ENCODE results near the gene PHLDA2. TPM values are rescaled to one million over a fixed set of nuclear protein-coding genes. Genes with fewer than 3 reads are reported as not detected.

PHLDA2 gene
- total RNA-seq, 1 donor from 2014 or later: 7.2 TPM

DNA sequence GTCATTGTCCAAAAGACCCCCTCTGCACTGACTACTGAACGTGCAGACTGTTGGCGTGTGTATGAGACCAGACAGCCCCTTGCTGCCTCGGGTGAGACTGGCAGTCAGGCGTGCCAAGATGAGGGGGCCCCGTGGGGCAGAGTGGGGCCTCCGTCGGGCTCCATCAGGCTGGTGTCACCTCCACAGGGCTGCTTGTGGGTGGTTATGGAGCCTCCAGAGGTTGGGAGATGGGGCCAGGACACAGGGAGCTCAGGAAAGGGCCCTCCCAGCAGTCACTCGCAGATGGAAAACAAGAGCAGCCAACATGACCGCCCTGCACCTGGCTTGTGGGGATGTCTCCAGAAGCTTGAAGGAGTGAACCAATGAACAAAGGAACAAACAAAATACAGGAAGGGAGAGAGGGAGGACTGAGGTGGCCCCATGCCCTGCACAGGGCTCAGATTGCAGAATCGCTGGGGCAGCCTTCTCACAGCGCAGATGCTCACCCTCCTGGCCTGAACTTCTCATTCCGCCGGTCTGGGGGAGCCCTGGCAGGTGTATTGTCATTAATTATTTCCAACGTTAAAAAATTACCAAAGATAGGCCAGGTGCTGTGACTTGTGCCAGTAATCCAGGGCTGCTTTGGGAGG is 5.5 kb upstream of the PHLDA2 start:
- no peaks in the 10 kb centered on the region for H3K27me3 ChIP-seq (ENCODE audit: low read depth)
- no peak for DNase-seq
- intact Hi-C loops (cut with DNase I): no loop called here
- no peak overlapping the region for H3K4me3 ChIP-seq
- no peaks in the 10 kb centered on the region for H3K36me3 ChIP-seq
- no peak overlapping the region for H3K27ac ChIP-seq
- ATAC-seq: no peak
- peaks cover 17% of the 10 kb centered on the region for H3K4me1 ChIP-seq
- peaks cover 6% of the 10 kb centered on the region for H3K9me3 ChIP-seq
- TF ChIP-seq, protein P1, sequence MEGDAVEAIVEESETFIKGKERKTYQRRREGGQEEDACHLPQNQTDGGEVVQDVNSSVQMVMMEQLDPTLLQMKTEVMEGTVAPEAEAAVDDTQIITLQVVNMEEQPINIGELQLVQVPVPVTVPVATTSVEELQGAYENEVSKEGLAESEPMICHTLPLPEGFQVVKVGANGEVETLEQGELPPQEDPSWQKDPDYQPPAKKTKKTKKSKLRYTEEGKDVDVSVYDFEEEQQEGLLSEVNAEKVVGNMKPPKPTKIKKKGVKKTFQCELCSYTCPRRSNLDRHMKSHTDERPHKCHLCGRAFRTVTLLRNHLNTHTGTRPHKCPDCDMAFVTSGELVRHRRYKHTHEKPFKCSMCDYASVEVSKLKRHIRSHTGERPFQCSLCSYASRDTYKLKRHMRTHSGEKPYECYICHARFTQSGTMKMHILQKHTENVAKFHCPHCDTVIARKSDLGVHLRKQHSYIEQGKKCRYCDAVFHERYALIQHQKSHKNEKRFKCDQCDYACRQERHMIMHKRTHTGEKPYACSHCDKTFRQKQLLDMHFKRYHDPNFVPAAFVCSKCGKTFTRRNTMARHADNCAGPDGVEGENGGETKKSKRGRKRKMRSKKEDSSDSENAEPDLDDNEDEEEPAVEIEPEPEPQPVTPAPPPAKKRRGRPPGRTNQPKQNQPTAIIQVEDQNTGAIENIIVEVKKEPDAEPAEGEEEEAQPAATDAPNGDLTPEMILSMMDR (IDR thresholded peaks at IDR 0.05): no peak

DNA sequence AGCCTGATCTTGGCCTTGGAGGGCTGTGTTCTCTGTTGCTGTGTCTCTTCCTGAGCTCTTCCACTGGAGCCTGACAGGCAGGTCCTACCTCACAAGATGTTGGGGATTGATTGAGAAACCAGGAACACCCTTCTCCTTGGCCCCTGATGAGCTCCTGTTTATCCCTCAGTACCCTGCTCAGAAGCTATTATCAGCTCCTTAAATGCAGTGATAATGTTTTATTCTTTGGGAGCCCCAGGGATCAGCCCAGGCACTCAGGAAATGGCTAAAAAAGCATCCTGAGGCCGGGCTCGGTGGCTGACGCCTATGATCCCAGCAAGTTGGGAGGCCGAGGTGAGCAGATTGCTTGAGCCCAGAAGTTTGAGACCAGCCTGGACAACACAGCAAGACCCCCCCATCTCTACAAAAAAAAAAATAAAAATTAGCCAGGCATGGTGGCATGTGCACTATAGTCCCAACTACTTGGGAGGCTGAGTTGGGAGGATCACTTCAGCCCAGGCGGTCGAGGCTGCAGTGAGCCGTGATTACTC is 4.9 kb upstream of the PHLDA2 start:
- intact Hi-C loops (cut with DNase I): no loop called here
- Histone ChIP-seq H3K27ac (peak overlapping the region; percentile 41), H3K36me3 (no peaks in the 10 kb centered on the region), H3K4me3 (no peak overlapping the region), H3K27me3 (ENCODE audit: low read depth) (no peaks in the 10 kb centered on the region), H3K9me3 (peaks cover 6% of the 10 kb centered on the region), H3K4me1 (peaks cover 21% of the 10 kb centered on the region)
- TF ChIP-seq, protein P1 (IDR thresholded peaks at IDR 0.05): no peak
- ATAC-seq (no peak), DNase-seq (no peak)

DNA sequence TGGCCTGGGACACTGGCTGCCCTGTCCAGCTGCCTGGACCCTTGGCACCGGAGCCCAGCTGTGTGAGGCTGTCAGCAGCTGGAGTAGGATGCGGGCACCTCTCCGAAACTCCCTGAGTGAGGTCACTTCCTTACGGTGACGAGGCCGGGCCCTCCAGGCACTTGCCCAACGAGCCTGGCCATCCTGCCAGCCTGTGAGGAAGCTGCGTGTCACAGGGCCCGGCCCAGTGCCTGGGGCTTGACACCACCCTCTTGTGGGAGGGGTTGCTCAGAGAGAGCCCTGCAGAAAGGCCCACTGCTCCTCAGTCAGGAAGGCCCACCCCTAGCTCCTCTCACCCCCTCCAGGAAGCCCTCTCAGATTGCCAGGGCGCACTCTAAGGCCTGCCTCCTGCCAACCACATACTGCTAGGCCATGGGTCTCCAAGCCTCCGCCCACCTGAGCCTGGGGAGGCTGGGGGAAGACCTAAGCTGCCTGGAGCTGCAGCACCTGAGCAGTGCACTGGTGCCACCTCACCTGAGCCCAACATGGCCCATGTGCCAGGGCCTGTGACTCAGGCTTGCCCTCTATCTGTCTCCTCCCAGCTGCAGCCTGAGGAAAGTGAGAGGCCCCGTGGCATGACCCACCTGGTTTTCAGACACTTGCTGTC is 4.3 kb upstream of the PHLDA2 start:
- H3K9me3 ChIP-seq: peaks cover 6% of the 10 kb centered on the region
- intact Hi-C loops (cut with DNase I): no loop called here
- peaks cover 5% of the 10 kb centered on the region for H3K27me3 ChIP-seq (ENCODE audit: low read depth)
- DNase-seq: peak; percentile 94
- peak overlapping the region; percentile 11 for H3K4me3 ChIP-seq
- peaks cover 26% of the 10 kb centered on the region for H3K4me1 ChIP-seq
- ATAC-seq: peak; percentile 65 to 81
- H3K36me3 ChIP-seq: no peaks in the 10 kb centered on the region
- TF ChIP-seq, protein P1 (IDR thresholded peaks at IDR 0.05): no peak
- H3K27ac ChIP-seq: peak overlapping the region; percentile 41

DNA sequence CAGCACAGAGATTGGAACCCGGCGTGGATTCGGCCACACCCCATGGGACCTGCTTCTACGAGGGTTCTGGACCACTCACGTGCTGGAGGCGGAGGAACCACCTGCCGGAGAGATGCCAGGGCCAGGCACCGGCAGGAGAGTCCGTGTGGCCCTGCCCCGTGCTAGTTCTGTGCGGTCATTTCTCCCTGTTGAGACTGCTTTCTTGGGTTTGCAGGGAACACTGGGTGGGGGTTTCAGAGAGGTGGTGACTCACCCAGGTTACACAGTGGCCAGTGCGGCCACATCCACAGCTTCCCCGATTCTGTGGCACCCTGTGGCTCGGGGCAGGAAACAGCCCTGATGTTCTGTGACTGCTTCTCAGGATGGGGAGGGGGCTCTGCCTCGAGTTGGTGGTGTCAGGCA is 3.6 kb upstream of the PHLDA2 start:
- TF ChIP-seq, protein P1 (IDR thresholded peaks at IDR 0.05): no peak
- ATAC-seq: peak in 1 of 2 donors; percentile 1
- DNase-seq: peak; percentile 45
- Histone ChIP-seq H3K27ac (peak overlapping the region; percentile 41), H3K36me3 (no peaks in the 10 kb centered on the region), H3K4me1 (peaks cover 32% of the 10 kb centered on the region), H3K27me3 (ENCODE audit: low read depth) (peaks cover 12% of the 10 kb centered on the region), H3K9me3 (peaks cover 6% of the 10 kb centered on the region), H3K4me3 (peak overlapping the region; percentile 11)
- intact Hi-C loops (cut with DNase I): no loop called here

DNA sequence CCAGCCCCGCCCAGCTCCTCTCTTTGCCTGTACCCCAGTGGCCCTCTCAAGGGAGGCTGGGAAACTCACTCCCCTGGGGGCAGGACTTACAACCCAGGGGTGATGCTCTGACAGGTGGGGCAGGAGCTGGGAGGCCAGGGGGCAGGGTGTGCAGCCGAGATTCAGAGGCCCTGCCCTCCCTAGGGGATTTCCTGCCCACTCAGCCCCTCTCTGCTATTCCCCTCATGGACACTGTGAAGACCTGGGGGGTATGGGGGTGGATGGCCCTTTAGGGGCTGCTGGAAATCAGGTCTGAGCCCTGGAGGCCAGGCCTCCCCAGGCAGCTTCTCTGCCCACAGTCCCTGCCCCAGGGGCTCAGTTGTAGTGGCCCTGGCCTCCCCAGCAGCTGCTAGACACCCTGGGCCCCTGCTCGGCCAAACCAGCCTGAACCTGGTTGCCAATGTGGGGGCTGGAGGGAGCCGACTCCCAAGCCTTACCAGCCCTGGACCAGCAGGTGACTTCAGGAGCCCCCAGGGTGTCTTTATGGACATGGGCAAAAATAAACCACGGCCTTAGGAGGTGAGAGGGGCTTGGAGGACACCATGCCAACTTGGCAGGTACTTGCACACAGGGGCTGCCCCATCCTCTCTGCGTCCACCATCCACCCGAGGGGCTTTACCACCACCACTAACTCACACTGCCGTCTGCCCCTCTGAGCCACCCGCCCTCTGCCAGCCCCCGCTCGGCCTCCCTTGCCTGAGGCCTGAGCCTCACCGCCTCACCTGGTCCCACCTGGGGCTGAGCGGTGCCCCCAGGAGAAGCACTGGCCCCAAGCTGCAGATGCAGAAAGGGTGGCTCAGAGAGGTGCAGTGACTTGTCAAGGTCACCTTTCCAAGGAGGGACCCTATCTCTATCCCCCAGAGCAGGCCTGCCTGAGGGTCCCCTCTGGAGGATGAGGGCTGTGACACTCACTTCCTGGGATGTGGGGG is 2.8 kb upstream of the PHLDA2 start:
- TF ChIP-seq, protein P1 (IDR thresholded peaks at IDR 0.05): no peak
- DNase-seq (peak; percentile 44), ATAC-seq (no peak)
- intact Hi-C loops (cut with DNase I): no loop called here
- Histone ChIP-seq H3K4me1 (peaks cover 32% of the 10 kb centered on the region), H3K4me3 (no peak overlapping the region), H3K27me3 (ENCODE audit: low read depth) (peaks cover 14% of the 10 kb centered on the region), H3K9me3 (no peaks in the 10 kb centered on the region), H3K36me3 (no peaks in the 10 kb centered on the region), H3K27ac (no peak overlapping the region)

All from lower lobe of right lung (tissue), 2 donors.